ENCODE results near the gene BAZ1B.

DNA sequence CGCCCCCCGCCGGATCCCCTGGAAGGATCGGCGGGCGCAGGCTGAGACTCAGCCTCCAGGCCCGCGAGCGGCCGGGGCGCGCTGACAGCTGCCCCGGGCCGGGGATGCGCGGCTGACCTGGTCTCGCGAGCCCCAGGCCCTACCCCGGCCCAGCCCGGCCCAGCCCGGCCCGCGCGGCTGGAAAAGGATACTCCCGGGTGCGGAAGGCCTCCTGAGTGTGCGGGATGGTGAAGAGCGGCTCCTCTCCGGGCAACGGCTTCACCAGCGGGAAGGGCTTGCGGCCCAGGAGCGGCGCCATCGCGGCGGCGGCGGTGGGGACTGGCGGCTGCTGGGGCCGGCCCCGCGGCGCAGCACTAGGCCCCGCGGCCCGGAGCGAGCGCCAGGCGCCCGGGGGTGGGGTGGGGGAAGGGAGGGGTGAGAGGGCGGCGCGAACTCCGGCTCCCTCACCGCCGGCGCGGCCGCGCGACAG is 423 bp downstream of the BAZ1B start:
- TF ChIP-seq, protein P1, sequence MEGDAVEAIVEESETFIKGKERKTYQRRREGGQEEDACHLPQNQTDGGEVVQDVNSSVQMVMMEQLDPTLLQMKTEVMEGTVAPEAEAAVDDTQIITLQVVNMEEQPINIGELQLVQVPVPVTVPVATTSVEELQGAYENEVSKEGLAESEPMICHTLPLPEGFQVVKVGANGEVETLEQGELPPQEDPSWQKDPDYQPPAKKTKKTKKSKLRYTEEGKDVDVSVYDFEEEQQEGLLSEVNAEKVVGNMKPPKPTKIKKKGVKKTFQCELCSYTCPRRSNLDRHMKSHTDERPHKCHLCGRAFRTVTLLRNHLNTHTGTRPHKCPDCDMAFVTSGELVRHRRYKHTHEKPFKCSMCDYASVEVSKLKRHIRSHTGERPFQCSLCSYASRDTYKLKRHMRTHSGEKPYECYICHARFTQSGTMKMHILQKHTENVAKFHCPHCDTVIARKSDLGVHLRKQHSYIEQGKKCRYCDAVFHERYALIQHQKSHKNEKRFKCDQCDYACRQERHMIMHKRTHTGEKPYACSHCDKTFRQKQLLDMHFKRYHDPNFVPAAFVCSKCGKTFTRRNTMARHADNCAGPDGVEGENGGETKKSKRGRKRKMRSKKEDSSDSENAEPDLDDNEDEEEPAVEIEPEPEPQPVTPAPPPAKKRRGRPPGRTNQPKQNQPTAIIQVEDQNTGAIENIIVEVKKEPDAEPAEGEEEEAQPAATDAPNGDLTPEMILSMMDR (IDR thresholded peaks at IDR 0.05), result no peak
- TF ChIP-seq POLR2A (IDR thresholded peaks at IDR 0.05) (no peak), EP300 (IDR thresholded peaks at IDR 0.05) (no peak)

All from ovary (tissue), 3 donors.